H1 (cell line): Measurements from ENCODE around the gene IP6K3. TPM values are rescaled to one million over a fixed set of nuclear protein-coding genes. Genes with fewer than 3 reads are reported as not detected.

Source experiments
- CTCF ChIA-PET: fragments of 300-600 bp; sonication (Branson Sonifier 250); formaldehyde crosslinking; loops from one replicate; lab custom pipeline; 2021; ENCODE audit not compliant: partially characterized antibody; lab: Charles Lee
- POLR2A ChIA-PET: fragments of 300-600 bp; sonication (Branson Sonifier 250); formaldehyde crosslinking; loops from one replicate; lab custom pipeline; 2021; ENCODE audit warnings: inconsistent platforms; ENCODE audit not compliant: partially characterized antibody; lab: Charles Lee
- DNase-seq, 2 experiments: peaks; one replicate each; pipeline versions ENCODE4 v3.0.0 to v3.0.0-alpha.2; 2010 to 2022; ENCODE audit warnings: low spot score in 2 of 2, low read depth in 1 of 2, mixed read lengths in 1 of 2
- FAIRE-seq: peaks from 2 replicates; lab custom pipeline; 2011; peaks lifted over from hg19 to GRCh38; lab: Jason Lieb, UNC
- H2AFZ ChIP-seq: 2 replicates; pipeline ENCODE4 v1.8.1; 2012; ENCODE audit warnings: low read length, inconsistent platforms
- H2AK5ac ChIP-seq: 2 replicates; pipeline ENCODE4 v1.6.1; 2013; ENCODE audit warnings: low read depth, low read length
- H2BK120ac ChIP-seq: replicated peaks from 2 replicates; pipeline ENCODE3; 2013; ENCODE audit warnings: low read depth, low read length, inconsistent platforms
- H2BK12ac ChIP-seq: 2 replicates; pipeline ENCODE4 v1.6.1; 2013; ENCODE audit warnings: low read depth, low read length
- H2BK15ac ChIP-seq: 2 replicates; pipeline ENCODE4 v1.6.1; 2013; ENCODE audit warnings: low read length
- H2BK20ac ChIP-seq: 2 replicates; pipeline ENCODE4 v1.6.1; 2013; ENCODE audit warnings: low read length
- H2BK5ac ChIP-seq: 2 replicates; pipeline ENCODE4 v1.6.1; 2013; ENCODE audit warnings: low read depth, low read length
- H3K14ac ChIP-seq: 2 replicates; pipeline ENCODE4 v1.6.1; 2013; ENCODE audit warnings: inconsistent platforms; ENCODE audit not compliant: insufficient read length
- H3K18ac ChIP-seq: 2 replicates; pipeline ENCODE4 v1.6.1; 2013; ENCODE audit warnings: low read length; ENCODE audit errors: extremely low read depth
- H3K23ac ChIP-seq: 2 replicates; pipeline ENCODE4 v1.6.1; 2013; ENCODE audit warnings: inconsistent platforms; ENCODE audit not compliant: insufficient read length
- H3K23me2 ChIP-seq: 2 replicates; pipeline ENCODE4 v1.6.1; 2013; ENCODE audit warnings: low read depth, low read length
- H3K27ac ChIP-seq: 2 replicates; pipeline ENCODE4 v1.6.1; 2011; ENCODE audit warnings: low read depth, low read length, inconsistent platforms
- H3K27me3 ChIP-seq, 4 experiments: replicated peaks in 1 of 4; 1 replicate in 1 of 4; 2 replicates in 3 of 4; pipeline versions ENCODE4 v1.6.1 to v1.8.1; 2011 to 2013; ENCODE audit warnings: low read length in 3 of 4, mild to moderate bottlenecking in 3 of 4, inconsistent platforms in 2 of 4, mixed read lengths in 2 of 4, moderate library complexity in 1 of 4; ENCODE audit not compliant: control insufficient read depth in 3 of 4, insufficient read depth in 3 of 4; ENCODE audit errors: extremely low read depth in 1 of 4
- H3K36me3 ChIP-seq, 4 experiments: 2 replicates each; pipeline versions ENCODE4 v1.6.1 to v1.8.1; 2011 to 2013; ENCODE audit warnings: mild to moderate bottlenecking in 4 of 4, low read length in 3 of 4, moderate library complexity in 2 of 4, control low read depth in 1 of 4, inconsistent platforms in 1 of 4; ENCODE audit not compliant: insufficient read depth in 4 of 4, control insufficient read depth in 2 of 4
- H3K4ac ChIP-seq: replicated peaks from 2 replicates; pipeline ENCODE3; 2013; ENCODE audit warnings: low read length, low read depth, mixed read lengths, inconsistent platforms; ENCODE audit not compliant: insufficient read length
- H3K4me1 ChIP-seq, 4 experiments: replicated peaks in 1 of 4; 1 replicate in 1 of 4; 2 replicates in 3 of 4; pipeline versions ENCODE4 v1.6.1 to v1.8.1; 2011 to 2013; ENCODE audit warnings: low read length in 3 of 4, inconsistent platforms in 2 of 4, mixed read lengths in 1 of 4; ENCODE audit not compliant: insufficient read depth in 4 of 4, control insufficient read depth in 3 of 4
- H3K4me2 ChIP-seq, 2 experiments: 2 replicates each; pipeline versions ENCODE4 v1.6.1 to v1.8.1; 2011 to 2013; ENCODE audit warnings: low read depth in 2 of 2, low read length in 2 of 2, control low read depth in 1 of 2, inconsistent platforms in 1 of 2, mild to moderate bottlenecking in 1 of 2; ENCODE audit not compliant: insufficient read depth in 1 of 2
- H3K4me3 ChIP-seq, 4 experiments: fragments of 200-600, 300-600 bp in 1 of 4; sonication (generic), shearing (Covaris generic), sonication (Bioruptor Twin) in 1 of 4; 2 replicates each; pipeline versions ENCODE4 v1.5.1 to v1.8.1; 2011 to 2016; ENCODE audit warnings: low read length in 4 of 4, low read depth in 3 of 4, control low read depth in 2 of 4, inconsistent platforms in 2 of 4, mild to moderate bottlenecking in 2 of 4, mixed read lengths in 1 of 4, moderate library complexity in 1 of 4; ENCODE audit not compliant: insufficient read depth in 2 of 4; ENCODE audit errors: extremely low read depth in 1 of 4
- H3K56ac ChIP-seq: replicated peaks from 2 replicates; pipeline ENCODE3; 2013; ENCODE audit warnings: low read depth, mild to moderate bottlenecking, mixed read lengths, low read length, inconsistent platforms; ENCODE audit not compliant: insufficient read length
- H3K79me1 ChIP-seq: 2 replicates; pipeline ENCODE4 v1.6.1; 2013; ENCODE audit warnings: low read depth, low read length, control low read depth
- H3K79me2 ChIP-seq, 2 experiments: 2 replicates each; pipeline versions ENCODE4 v1.6.1 to v1.8.1; 2012 to 2013; ENCODE audit warnings: low read length in 2 of 2, mild to moderate bottlenecking in 2 of 2, inconsistent platforms in 1 of 2; ENCODE audit not compliant: insufficient read depth in 2 of 2, control insufficient read depth in 1 of 2
- H3K9ac ChIP-seq, 4 experiments: replicated peaks in 1 of 4; 1 replicate in 1 of 4; 2 replicates in 3 of 4; pipeline versions ENCODE4 v1.6.1 to v1.8.1; 2011 to 2013; ENCODE audit warnings: low read depth in 3 of 4, low read length in 3 of 4, control low read depth in 2 of 4, mild to moderate bottlenecking in 2 of 4, moderate library complexity in 2 of 4, inconsistent platforms in 1 of 4; ENCODE audit errors: extremely low read depth in 1 of 4
- H3K9me3 ChIP-seq, 2 experiments: 2 replicates each; pipeline versions ENCODE4 v1.6.1 to v1.8.1; 2012 to 2013; ENCODE audit warnings: mild to moderate bottlenecking in 2 of 2, moderate library complexity in 2 of 2, control low read depth in 1 of 2, inconsistent platforms in 1 of 2, low read depth in 1 of 2, low read length in 1 of 2, mixed read lengths in 1 of 2; ENCODE audit not compliant: insufficient read depth in 2 of 2
- H4K20me1 ChIP-seq, 2 experiments: replicated peaks in 1 of 2; 2 replicates each; pipeline versions ENCODE3 to v1.8.1; 2011 to 2013; ENCODE audit warnings: inconsistent platforms in 2 of 2, low read length in 2 of 2, mild to moderate bottlenecking in 1 of 2; ENCODE audit not compliant: insufficient read depth in 2 of 2, control insufficient read depth in 1 of 2
- H4K5ac ChIP-seq: 2 replicates; pipeline ENCODE4 v1.6.1; 2013; ENCODE audit warnings: low read length, low read depth, mixed read lengths, inconsistent platforms; ENCODE audit not compliant: insufficient read length
- H4K8ac ChIP-seq: 2 replicates; pipeline ENCODE4 v1.8.0; 2013; ENCODE audit warnings: mild to moderate bottlenecking, moderate library complexity, low read length, inconsistent platforms; ENCODE audit not compliant: insufficient read depth; ENCODE audit errors: extremely low read depth
- H4K91ac ChIP-seq: replicated peaks from 2 replicates; pipeline ENCODE3; 2013; ENCODE audit warnings: low read length, mixed read lengths, inconsistent platforms; ENCODE audit not compliant: insufficient read length
- HDAC6 ChIP-seq: IDR thresholded peaks from one replicate; pipeline ENCODE4 v1.7.1; 2012; ENCODE audit warnings: low read depth, mild to moderate bottlenecking, inconsistent platforms, low read length, moderate library complexity
- POLR2A ChIP-seq, 2 experiments: IDR thresholded peaks; 1 replicate in 1 of 2; 2 replicates in 1 of 2; pipeline ENCODE4 v1.6.1; 2011; ENCODE audit warnings: low read depth in 2 of 2, low read length in 2 of 2, mild to moderate bottlenecking in 2 of 2; ENCODE audit errors: control extremely low read depth in 1 of 2
- POLR2AphosphoS5 ChIP-seq: IDR thresholded peaks from 2 replicates; pipeline ENCODE4 v1.6.1; 2011; ENCODE audit warnings: low read depth, low read length
- WGBS, 2 experiments: shearing (Covaris generic) in 1 of 2; methylation state at CpG; one replicate each; pipeline versions ENCODE4 v1.1.6 to v1.1.7; 2013 to 2015; ENCODE audit warnings: low lambda C conversion rate in 2 of 2, mixed read lengths in 2 of 2, inconsistent platforms in 1 of 2, low coverage in 1 of 2, missing lambda C conversion rate in 1 of 2; ENCODE audit not compliant: insufficient replicate concordance in 2 of 2, insufficient coverage in 1 of 2, insufficient read length in 1 of 2; ENCODE audit errors: extremely low coverage in 1 of 2, missing lambda C conversion rate in 1 of 2; 5-methylcytosine and 5-hydroxymethylcytosine counted together
- polyA plus RNA-seq, 7 experiments: library from polyadenylated mRNA; depleted of rRNA in 3 of 7; stranded (reverse) in 5 of 7; unstranded in 2 of 7; fragments of >200 nt in 5 of 7; fragments of 200-250 nt in 2 of 7; gene quantifications; 1 replicate in 5 of 7; 2 replicates in 1 of 7; 4 replicates in 1 of 7; pipeline versions ENCODE4 v1.2.1 to v1.2.3, GENCODE V29; 2011 to 2013; ENCODE audit warnings: missing spikeins in 2 of 7, mixed read lengths in 2 of 7
- total RNA-seq: library from RNA; stranded (reverse); fragmentation: NEBNext Ultra II Directional; extraction: Animal tissue kit (Norgen Biotek cat#: 25700); gene quantifications from 2 replicates; pipeline ENCODE4 v1.2.1, GENCODE V29; 2021

IP6K3 gene
- total and polyA plus RNA-seq, 2 of the 8 experiments (the other 6 are each of a cell fraction or from before 2014, with no cell fraction given): 0.22 to 0.73 TPM

DNA sequence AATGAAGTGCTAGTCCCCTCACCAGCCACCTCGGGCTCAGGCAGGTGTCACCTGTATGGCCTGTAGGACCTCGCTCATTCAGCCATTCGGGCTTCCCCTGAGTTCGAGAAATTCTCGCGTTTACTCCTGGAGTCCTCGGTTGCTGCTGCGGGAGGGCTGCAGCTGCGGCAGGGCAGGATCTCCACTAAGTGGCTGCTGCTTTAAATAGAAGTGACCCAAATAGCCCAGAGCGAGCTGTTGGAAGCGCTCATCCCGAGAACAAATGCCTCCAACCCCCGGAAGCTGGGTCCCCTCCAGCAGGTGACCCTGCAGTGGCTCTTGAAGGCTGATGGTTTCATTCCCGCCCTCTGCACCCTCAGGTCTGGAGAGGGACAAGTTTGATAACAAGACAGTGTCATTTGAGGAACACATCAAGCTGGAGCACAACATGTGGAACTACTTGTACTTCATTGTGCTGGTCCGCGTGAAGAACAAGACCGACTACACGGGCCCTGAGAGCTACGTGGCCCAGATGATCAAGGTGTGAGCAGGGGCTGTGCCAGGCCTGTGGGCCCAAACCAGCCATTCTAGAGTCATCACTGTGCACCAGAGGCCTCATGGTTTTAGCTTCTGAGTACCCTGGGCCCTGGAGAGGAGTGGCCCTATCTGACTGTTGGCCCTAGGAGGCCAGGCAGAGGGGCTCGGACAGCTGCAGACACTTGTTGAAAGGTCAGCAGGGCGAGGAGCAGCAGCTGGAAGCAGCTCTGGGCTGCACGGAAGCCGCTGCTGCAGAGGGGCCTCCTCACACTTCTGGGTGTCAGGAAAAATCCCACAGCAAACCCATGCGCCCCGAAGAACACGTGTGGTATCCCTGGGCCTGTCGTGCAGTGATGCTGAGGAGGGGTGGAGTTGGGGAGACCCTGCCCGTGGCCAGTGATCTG lies 53.3 kb downstream of the IP6K3 start:
- CTCF ChIA-PET: interaction anchor here (1.1 to 2.9 kb wide), 10 partner anchors 9 to 113 kb away, joined by 4 to 16 read pairs (median 7); partner anchors contain the start of genes BAK1 and UQCC2
- Histone ChIP-seq H3K9ac (no peak overlapping the region), H3K27ac (no peak overlapping the region), H3K23me2 (no peaks in the 10 kb centered on the region), H2AFZ (no peak overlapping the region), H2BK5ac (no peak overlapping the region; the same call in 1 of the 2 replicates), H3K4me1 (peaks cover 0 to 10% (median 1%) of the 10 kb centered on the region in 4 experiments; a peak in 4 of 7 replicates)
- 92% methylated on average over 28 of the region's 28 CpGs; no CpG with 5 or more reads in 1 of the 2 experiments for WGBS, 2 experiments
- TF ChIP-seq POLR2AphosphoS5 (0 out of 2 replicates have a peak, but pooled peaks have one; percentile 12), POLR2A (IDR thresholded peaks at IDR 0.05; ENCODE audit: control extremely low read depth in 1 of 2, low read depth in 2 of 2, low read length in 2 of 2) (0 out of 3 replicates have a peak, but pooled peaks of 1 of the 2 experiments have one; percentile 10), HDAC6 (no peak)
- TF ChIP-seq, all 59 proteins: peak for 2
- no peak overlapping the region for H3K18ac ChIP-seq
- H4K20me1 ChIP-seq: peaks cover 7 to 12% of the 10 kb centered on the region in 2 experiments
- H4K91ac ChIP-seq: no peak overlapping the region
- no peaks in the 10 kb centered on the region for H3K79me1 ChIP-seq
- H3K79me2 ChIP-seq: no peaks in the 10 kb centered on the region
- no peak overlapping the region for H2BK120ac ChIP-seq
- no peak overlapping the region for H3K4me2 ChIP-seq
- H3K27me3 ChIP-seq: no peaks in the 10 kb centered on the region
- H3K36me3 ChIP-seq: peaks cover 24 to 62% (median 42%) of the 10 kb centered on the region in 4 experiments
- H3K4me3 ChIP-seq: no peak overlapping the region
- POLR2A ChIA-PET: interaction anchor here (0.7 to 3.1 kb wide), 15 partner anchors 9 to 416 kb away, joined by 3 to 16 read pairs (median 3); partner anchors contain the start of genes B3GALT4, ITPR3 and UQCC2
- H3K4ac ChIP-seq: no peak overlapping the region
- H4K8ac ChIP-seq: no peak overlapping the region; the same call in 1 of the 2 replicates
- no peak overlapping the region for H3K14ac ChIP-seq
- no peak overlapping the region for H2BK15ac ChIP-seq
- FAIRE-seq (no peak), DNase-seq (no peak)
- H3K23ac ChIP-seq: no peak overlapping the region
- no peak overlapping the region for H2BK12ac ChIP-seq
- H3K56ac ChIP-seq: no peak overlapping the region
- H2AK5ac ChIP-seq: no peak overlapping the region
- no peak overlapping the region for H2BK20ac ChIP-seq
- no peaks in the 10 kb centered on the region for H3K9me3 ChIP-seq
- H4K5ac ChIP-seq: no peak overlapping the region
